Stomach (tissue), 9 donors: ENCODE measurements around the gene WASF3. TPM values are rescaled to one million over a fixed set of nuclear protein-coding genes. Genes with fewer than 3 reads are reported as not detected.

Experiments
- DNase-seq, 2 donors: peaks; one replicate each; pipeline versions ENCODE4 v3.0.0 to v3.0.0-alpha.2; 2013 to 2019
- H3K27ac ChIP-seq, 5 donors: fragments of 200-600 bp in 4 of 5; sonication (generic) in 4 of 5; one replicate each; pipeline ENCODE4 v1.5.1; 2013 to 2019; ENCODE audit warnings: mild to moderate bottlenecking in 1 of 5, moderate library complexity in 1 of 5
- H3K27me3 ChIP-seq, 3 donors: fragments of 200-600 bp; sonication (generic); one replicate each; pipeline ENCODE4 v1.5.1; 2017 to 2019; ENCODE audit warnings: mixed run types in 1 of 3
- H3K36me3 ChIP-seq, 4 donors: fragments of 200-600 bp; sonication (generic); 1 replicate in 3 of 4; 2 replicates in 1 of 4; pipeline ENCODE4 v1.5.1; 2016 to 2019
- H3K4me1 ChIP-seq, 4 donors: fragments of 200-600 bp; sonication (generic); one replicate each; pipeline ENCODE4 v1.5.1; 2016 to 2019
- H3K4me3 ChIP-seq, 4 donors: fragments of 200-600 bp; sonication (generic) in 3 of 4; one replicate each; pipeline ENCODE4 v1.5.1; 2016 to 2019; ENCODE audit warnings: mild to moderate bottlenecking in 1 of 4
- H3K9me3 ChIP-seq, 4 donors: fragments of 200-600 bp; sonication (generic); one replicate each; pipeline ENCODE4 v1.5.1; 2016 to 2019
- EP300 ChIP-seq: sonication (generic); formaldehyde crosslinking; IDR thresholded peaks from one replicate; pipeline ENCODE4 v1.6.1; 2017; ENCODE audit warnings: antibody characterized with exemption
- POLR2A ChIP-seq, 4 donors: fragments of 450-650 bp; IDR thresholded peaks; one replicate each; pipeline ENCODE4 v1.6.1; 2016; ENCODE audit warnings: antibody characterized with exemption in 4 of 4, control low read depth in 2 of 4, mild to moderate bottlenecking in 1 of 4, moderate library complexity in 1 of 4
- POLR2AphosphoS5 ChIP-seq, 3 donors: sonication (generic); formaldehyde crosslinking; IDR thresholded peaks; one replicate each; pipeline ENCODE4 v1.6.1; 2016; ENCODE audit warnings: antibody characterized with exemption in 3 of 3
- whole genome bisulfite sequencing, 5 donors: extraction: QIAGEN DNeasy Blood & Tissue Kit in 3 of 5; methylation state at CpG; one replicate each; pipeline versions ENCODE4 v1.1.5 to v1.1.7; 2013 to 2018; 5-methylcytosine and 5-hydroxymethylcytosine counted together
- intact Hi-C: fragments of 100-400 bp; cut with DNase I; formaldehyde crosslinking; loops from one replicate; pipeline ENCODE4 v1.15.1; 2023; ENCODE audit warnings: low total_unique reads
- polyA plus RNA-seq, 3 donors: library from polyadenylated mRNA; stranded (reverse); fragments of 200-250 nt; gene quantifications; one replicate each; pipeline ENCODE4 v1.2.3, GENCODE V29; 2013
- total RNA-seq, 5 donors: library from RNA; depleted of rRNA; stranded (reverse); fragments of >200 nt; gene quantifications; one replicate each; pipeline versions ENCODE4 v1.1.0 to v1.2.3, GENCODE V29; 2014 to 2016
- TF ChIP-seq, protein P1 (sequence below), 7 experiments: fragments of 450-650 bp in 4 of 7; fragments of 200-600 bp in 3 of 7; sonication (generic) in 3 of 7; IDR thresholded peaks; one replicate each; pipeline ENCODE4 v1.5.1; 2016 to 2019; ENCODE audit warnings: antibody characterized with exemption in 7 of 7, control low read depth in 2 of 7, mild to moderate bottlenecking in 1 of 7
- donor health status: healthy with polysubstance abuse.
- donor health status: Bipolar disorder and iron deficiency.
- donor health status: healthy.

WASF3 gene
- total and polyA plus RNA-seq, 8 donors: 0.87 to 12.8 (median 10.2) TPM

DNA sequence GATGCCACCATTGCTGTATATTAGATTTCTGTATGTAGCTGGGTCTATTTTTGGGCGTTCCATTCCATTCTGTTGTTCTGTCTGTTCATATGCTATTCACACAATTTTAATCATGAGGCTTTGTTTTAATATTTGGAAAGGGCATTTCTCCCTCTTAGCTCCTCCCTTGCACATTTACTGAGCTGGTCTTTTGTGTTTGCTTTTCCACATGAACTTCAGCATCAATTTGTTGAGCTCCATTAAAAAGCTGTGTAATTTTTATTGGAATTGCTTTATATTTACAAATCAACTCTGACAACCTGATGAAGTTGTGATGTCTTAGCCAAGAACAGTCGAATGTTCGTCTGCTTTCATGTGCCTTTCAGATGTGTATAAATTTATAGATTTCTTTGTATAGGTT is 14.0 kb downstream of the WASF3 start:
- no peaks in the 10 kb centered on the region for H3K4me1 ChIP-seq
- TF ChIP-seq EP300 (no peak), POLR2A (IDR thresholded peaks at IDR 0.05) (no peak), POLR2AphosphoS5 (IDR thresholded peaks at IDR 0.05) (no peak)
- TF ChIP-seq, protein P1, sequence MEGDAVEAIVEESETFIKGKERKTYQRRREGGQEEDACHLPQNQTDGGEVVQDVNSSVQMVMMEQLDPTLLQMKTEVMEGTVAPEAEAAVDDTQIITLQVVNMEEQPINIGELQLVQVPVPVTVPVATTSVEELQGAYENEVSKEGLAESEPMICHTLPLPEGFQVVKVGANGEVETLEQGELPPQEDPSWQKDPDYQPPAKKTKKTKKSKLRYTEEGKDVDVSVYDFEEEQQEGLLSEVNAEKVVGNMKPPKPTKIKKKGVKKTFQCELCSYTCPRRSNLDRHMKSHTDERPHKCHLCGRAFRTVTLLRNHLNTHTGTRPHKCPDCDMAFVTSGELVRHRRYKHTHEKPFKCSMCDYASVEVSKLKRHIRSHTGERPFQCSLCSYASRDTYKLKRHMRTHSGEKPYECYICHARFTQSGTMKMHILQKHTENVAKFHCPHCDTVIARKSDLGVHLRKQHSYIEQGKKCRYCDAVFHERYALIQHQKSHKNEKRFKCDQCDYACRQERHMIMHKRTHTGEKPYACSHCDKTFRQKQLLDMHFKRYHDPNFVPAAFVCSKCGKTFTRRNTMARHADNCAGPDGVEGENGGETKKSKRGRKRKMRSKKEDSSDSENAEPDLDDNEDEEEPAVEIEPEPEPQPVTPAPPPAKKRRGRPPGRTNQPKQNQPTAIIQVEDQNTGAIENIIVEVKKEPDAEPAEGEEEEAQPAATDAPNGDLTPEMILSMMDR (IDR thresholded peaks at IDR 0.05): no peak
- no peak for DNase-seq
- 24 to 61% (median 46%) methylated on average over 3 of the region's 3 CpGs for WGBS, 5 donors
- H3K27ac ChIP-seq: no peak overlapping the region
- no peaks in the 10 kb centered on the region for H3K36me3 ChIP-seq
- H3K4me3 ChIP-seq: no peak overlapping the region
- no peaks in the 10 kb centered on the region for H3K27me3 ChIP-seq
- intact Hi-C loops: no loop called here
- H3K9me3 ChIP-seq: no peaks in the 10 kb centered on the region

DNA sequence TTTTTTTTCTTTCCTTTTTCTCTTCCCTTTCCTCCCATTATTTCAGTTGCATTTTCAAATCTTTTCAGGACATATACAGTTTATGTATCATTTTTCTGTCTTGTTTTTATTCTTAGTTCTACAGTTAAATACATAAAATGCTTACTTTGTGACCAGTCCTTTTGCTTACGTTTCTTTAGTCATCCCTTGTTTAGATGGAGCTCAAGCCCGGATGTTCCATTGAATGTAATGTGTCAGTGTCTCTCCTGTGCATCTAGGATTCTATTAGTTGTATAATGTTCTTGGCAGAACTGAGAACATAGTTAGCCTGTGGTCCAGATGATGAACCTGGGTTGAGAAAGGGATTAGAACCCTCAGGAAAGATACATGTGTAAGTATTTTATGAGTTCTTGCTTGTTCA is 17.8 kb downstream of the WASF3 start:
- no peak overlapping the region for H3K4me3 ChIP-seq
- no peaks in the 10 kb centered on the region for H3K4me1 ChIP-seq
- H3K27ac ChIP-seq: no peak overlapping the region
- peaks cover 0 to 7% (median 2%) of the 10 kb centered on the region in 4 donors for H3K9me3 ChIP-seq
- no peaks in the 10 kb centered on the region for H3K36me3 ChIP-seq
- no peak for DNase-seq
- no peak for TF ChIP-seq EP300
- TF ChIP-seq POLR2AphosphoS5 (IDR thresholded peaks at IDR 0.05): no peak
- TF ChIP-seq POLR2A (IDR thresholded peaks at IDR 0.05): no peak
- TF ChIP-seq, protein P1 (IDR thresholded peaks at IDR 0.05): no peak
- intact Hi-C loops: no loop called here
- H3K27me3 ChIP-seq: no peaks in the 10 kb centered on the region
- WGBS, 5 donors: 90 to 95% (median 90%) methylated on average over 2 of the region's 2 CpGs

DNA sequence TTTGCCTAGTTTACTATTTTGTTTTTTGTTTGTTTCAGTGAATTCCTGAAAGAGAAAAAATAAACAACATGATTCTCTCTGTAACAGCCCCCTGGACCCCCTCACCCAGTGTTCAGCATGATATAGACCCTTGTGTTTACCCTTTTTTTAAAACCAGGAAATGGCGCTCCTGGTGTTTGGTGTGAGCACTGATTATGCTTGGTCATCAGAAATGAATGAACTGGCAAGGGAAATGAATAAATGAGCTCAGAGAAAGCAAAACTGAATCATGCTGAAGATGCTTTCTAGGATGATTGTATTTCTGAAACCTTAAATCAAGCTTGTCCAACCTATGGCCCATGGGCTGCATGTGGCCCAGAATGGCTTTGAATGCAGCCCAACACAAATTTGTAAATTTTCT is 22.1 kb downstream of the WASF3 start:
- peaks cover 0 to 7% (median 2%) of the 10 kb centered on the region in 4 donors for H3K9me3 ChIP-seq
- no peak for DNase-seq
- H3K36me3 ChIP-seq: no peaks in the 10 kb centered on the region
- no peak overlapping the region for H3K27ac ChIP-seq
- peaks cover 0 to 4% (median under 1%) of the 10 kb centered on the region in 4 donors for H3K4me1 ChIP-seq
- WGBS, 5 donors: 88 to 97% (median 95%) methylated on average over 1 of the region's 1 CpG
- H3K4me3 ChIP-seq: no peak overlapping the region
- no peaks in the 10 kb centered on the region for H3K27me3 ChIP-seq
- TF ChIP-seq POLR2A (IDR thresholded peaks at IDR 0.05): no peak
- TF ChIP-seq, protein P1 (IDR thresholded peaks at IDR 0.05): no peak
- intact Hi-C loops: no loop called here

DNA sequence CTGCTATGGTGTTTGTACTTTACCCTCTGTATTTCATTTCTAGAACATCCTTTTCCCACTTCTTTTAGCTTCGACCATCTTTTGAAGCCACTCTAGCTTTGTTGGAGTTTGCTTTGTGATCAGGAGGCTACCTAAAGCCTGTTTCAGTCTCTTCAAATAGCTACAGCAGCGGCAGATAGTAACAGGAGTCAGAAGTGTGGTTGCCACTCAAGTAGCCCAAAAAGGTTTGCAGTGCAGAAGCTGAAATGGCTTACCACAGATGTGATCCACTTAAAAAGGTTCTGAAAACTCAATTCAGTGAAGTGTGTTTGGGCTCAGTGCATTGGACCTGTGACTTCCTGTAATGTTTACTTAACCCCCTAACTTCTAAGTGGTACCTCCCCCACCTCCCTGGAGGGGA is 26.2 kb downstream of the WASF3 start:
- TF ChIP-seq POLR2A (IDR thresholded peaks at IDR 0.05): no peak
- no peak for TF ChIP-seq POLR2AphosphoS5 (IDR thresholded peaks at IDR 0.05)
- TF ChIP-seq EP300: no peak
- TF ChIP-seq, protein P1 (IDR thresholded peaks at IDR 0.05): no peak

More for the DNA sequence above, 26.2 kb downstream of the WASF3 start:
- no peak for DNase-seq
- H3K9me3 ChIP-seq: no peaks in the 10 kb centered on the region
- H3K27me3 ChIP-seq: no peaks in the 10 kb centered on the region
- intact Hi-C loops: no loop called here
- no peak overlapping the region for H3K4me3 ChIP-seq
- H3K27ac ChIP-seq: no peak overlapping the region
- 61 to 73% (median 65%) methylated on average over 2 of the region's 2 CpGs for WGBS, 5 donors
- peaks cover 0 to 12% (median 4%) of the 10 kb centered on the region in 4 donors for H3K4me1 ChIP-seq
- H3K36me3 ChIP-seq: no peaks in the 10 kb centered on the region
